H9 (cell line): ENCODE results near the gene AFMID. TPM values are rescaled to one million over a fixed set of nuclear protein-coding genes. Genes with fewer than 3 reads are reported as not detected.

ENCODE experiments used
- DNase-seq: peaks from one replicate; pipeline ENCODE4 v3.0.0-alpha.2; 2017
- H2AFZ ChIP-seq: one replicate; pipeline ENCODE4 v1.6.1; 2013; ENCODE audit warnings: mild to moderate bottlenecking, low read length, control low read depth, moderate library complexity
- H2AK5ac ChIP-seq: 2 replicates; pipeline ENCODE4 v1.6.1; 2013; ENCODE audit warnings: low read length, control low read depth, mixed read lengths; ENCODE audit not compliant: insufficient read length
- H2BK120ac ChIP-seq: one replicate; pipeline ENCODE4 v1.6.1; 2013; ENCODE audit warnings: low read depth, mild to moderate bottlenecking, low read length, control low read depth, inconsistent platforms; ENCODE audit not compliant: poor library complexity, severe bottlenecking
- H2BK12ac ChIP-seq: 2 replicates; pipeline ENCODE4 v1.6.1; 2013; ENCODE audit warnings: low read length, control low read depth, mixed read lengths, low read depth; ENCODE audit not compliant: insufficient read length
- H2BK15ac ChIP-seq: 2 replicates; pipeline ENCODE4 v1.6.1; 2013; ENCODE audit warnings: low read depth, low read length, control low read depth
- H2BK20ac ChIP-seq: one replicate; pipeline ENCODE4 v1.6.1; 2013; ENCODE audit warnings: low read depth, mild to moderate bottlenecking, low read length, control low read depth, inconsistent platforms; ENCODE audit not compliant: poor library complexity, severe bottlenecking
- H2BK5ac ChIP-seq: 2 replicates; pipeline ENCODE4 v1.6.1; 2013; ENCODE audit warnings: low read length, control low read depth, mixed read lengths; ENCODE audit not compliant: insufficient read length
- H3K14ac ChIP-seq: 2 replicates; pipeline ENCODE4 v1.6.1; 2013; ENCODE audit warnings: low read length, control low read depth; ENCODE audit not compliant: insufficient read depth
- H3K18ac ChIP-seq: 2 replicates; pipeline ENCODE4 v1.6.1; 2013; ENCODE audit warnings: low read depth, mild to moderate bottlenecking, mixed read lengths, low read length, control low read depth; ENCODE audit not compliant: insufficient read length
- H3K23ac ChIP-seq: 2 replicates; pipeline ENCODE4 v1.6.1; 2013; ENCODE audit warnings: low read length, control low read depth, mixed read lengths, low read depth; ENCODE audit not compliant: insufficient read length
- H3K23me2 ChIP-seq: 2 replicates; pipeline ENCODE4 v1.6.1; 2013; ENCODE audit warnings: low read depth, mild to moderate bottlenecking, mixed read lengths, low read length, control low read depth; ENCODE audit not compliant: insufficient read length, poor library complexity, severe bottlenecking
- H3K27ac ChIP-seq: 2 replicates; pipeline ENCODE4 v1.5.1; 2013; ENCODE audit warnings: low read length, control low read depth, mixed read lengths, low read depth; ENCODE audit not compliant: insufficient read length
- H3K27me3 ChIP-seq: 2 replicates; pipeline ENCODE4 v1.6.1; 2013; ENCODE audit warnings: low read length, control low read depth, inconsistent platforms; ENCODE audit not compliant: insufficient read depth
- H3K4ac ChIP-seq: 2 replicates; pipeline ENCODE4 v1.6.1; 2013; ENCODE audit warnings: low read depth, mild to moderate bottlenecking, control low read depth, inconsistent platforms, low read length, moderate library complexity
- H3K4me1 ChIP-seq: 2 replicates; pipeline ENCODE4 v1.6.1; 2013; ENCODE audit warnings: low read length, control low read depth, inconsistent platforms; ENCODE audit not compliant: insufficient read depth
- H3K4me2 ChIP-seq: 2 replicates; pipeline ENCODE4 v1.6.1; 2013; ENCODE audit warnings: low read length, control low read depth, mixed read lengths; ENCODE audit not compliant: insufficient read length, insufficient read depth
- H3K56ac ChIP-seq: 2 replicates; pipeline ENCODE4 v1.6.1; 2013; ENCODE audit warnings: low read depth, mild to moderate bottlenecking, mixed read lengths, low read length, control low read depth; ENCODE audit not compliant: insufficient read length
- H3K79me1 ChIP-seq: 2 replicates; pipeline ENCODE4 v1.6.1; 2013; ENCODE audit warnings: low read depth, mild to moderate bottlenecking, moderate library complexity, low read length, control low read depth, inconsistent platforms; ENCODE audit not compliant: insufficient read depth, poor library complexity, severe bottlenecking
- H3K79me2 ChIP-seq: 2 replicates; pipeline ENCODE4 v1.6.1; 2013; ENCODE audit warnings: low read length, control low read depth, inconsistent platforms; ENCODE audit not compliant: insufficient read depth
- H3K9ac ChIP-seq: 2 replicates; pipeline ENCODE4 v1.6.1; 2013; ENCODE audit warnings: low read length, control low read depth, mixed read lengths; ENCODE audit not compliant: insufficient read length; ENCODE audit errors: extremely low read depth
- H3K9me3 ChIP-seq: one replicate; pipeline ENCODE4 v1.6.1; 2013; ENCODE audit warnings: low read depth, low read length, inconsistent platforms; ENCODE audit not compliant: control insufficient read depth
- H3T11ph ChIP-seq: one replicate; pipeline ENCODE4 v1.6.1; 2013; ENCODE audit warnings: mild to moderate bottlenecking, low read length, control low read depth, inconsistent platforms
- H4K20me1 ChIP-seq: one replicate; pipeline ENCODE4 v1.6.1; 2013; ENCODE audit not compliant: control insufficient read depth, insufficient read length, insufficient read depth
- H4K5ac ChIP-seq: 2 replicates; pipeline ENCODE4 v1.6.1; 2013; ENCODE audit warnings: low read depth, mild to moderate bottlenecking, mixed read lengths, low read length, control low read depth; ENCODE audit not compliant: insufficient read length
- H4K8ac ChIP-seq: replicated peaks from 2 replicates; pipeline ENCODE4 v1.6.1; 2013; ENCODE audit warnings: low read length, control low read depth, mixed read lengths, low read depth; ENCODE audit not compliant: insufficient read length
- H4K91ac ChIP-seq: 2 replicates; pipeline ENCODE4 v1.6.1; 2013; ENCODE audit warnings: low read depth, mild to moderate bottlenecking, moderate library complexity, mixed read lengths, low read length, control low read depth; ENCODE audit not compliant: insufficient read length
- H3K27ac Mint-ChIP-seq, 3 experiments: 2 replicates in 2 of 3; 3 replicates in 1 of 3; pipeline ENCODE4 v1.8.0; 2020 to 2021; ENCODE audit warnings: mixed read lengths in 3 of 3, mild to moderate bottlenecking in 1 of 3, moderate library complexity in 1 of 3
- H3K27me3 Mint-ChIP-seq: 2 replicates; pipeline ENCODE4 v1.8.0; 2021; ENCODE audit warnings: low read depth, mild to moderate bottlenecking, moderate library complexity, mixed read lengths
- H3K36me3 Mint-ChIP-seq, 3 experiments: 2 replicates in 2 of 3; 3 replicates in 1 of 3; pipeline ENCODE4 v1.8.0; 2020 to 2021; ENCODE audit warnings: low read depth in 3 of 3, mixed read lengths in 3 of 3; ENCODE audit not compliant: insufficient read depth in 1 of 3
- H3K4me1 Mint-ChIP-seq, 2 experiments: 2 replicates each; pipeline ENCODE4 v1.8.0; 2020; ENCODE audit warnings: mixed read lengths in 2 of 2
- H3K4me3 Mint-ChIP-seq, 2 experiments: 2 replicates in 1 of 2; 3 replicates in 1 of 2; pipeline ENCODE4 v1.8.0; 2020 to 2021; ENCODE audit warnings: mild to moderate bottlenecking in 2 of 2, mixed read lengths in 2 of 2, moderate library complexity in 1 of 2
- H3K9me3 Mint-ChIP-seq, 2 experiments: 2 replicates in 1 of 2; 3 replicates in 1 of 2; pipeline ENCODE4 v1.8.0; 2020; ENCODE audit warnings: mild to moderate bottlenecking in 2 of 2, mixed read lengths in 2 of 2, moderate library complexity in 1 of 2
- CTCF ChIP-seq: fragments of 200-600 bp; sonication (generic); conservative IDR thresholded peaks from 3 replicates; pipeline ENCODE4 v1.8.0; 2021; ENCODE audit warnings: antibody characterized with exemption, mild to moderate bottlenecking
- WGBS: extraction: QIAGEN DNeasy Blood & Tissue Kit; methylation state at CpG from one replicate; pipeline ENCODE4 v1.1.7; 2013; ENCODE audit warnings: missing lambda C conversion rate, low lambda C conversion rate, mixed read lengths; ENCODE audit not compliant: insufficient read length; ENCODE audit errors: extremely low coverage; 5-methylcytosine and 5-hydroxymethylcytosine counted together
- total RNA-seq: library from RNA; stranded (reverse); gene quantifications from 2 replicates; pipeline ENCODE4 v1.2.1, GENCODE V29; 2021

AFMID gene
- total RNA-seq, 1 experiment from 2014 or later = 64.1 TPM

DNA sequence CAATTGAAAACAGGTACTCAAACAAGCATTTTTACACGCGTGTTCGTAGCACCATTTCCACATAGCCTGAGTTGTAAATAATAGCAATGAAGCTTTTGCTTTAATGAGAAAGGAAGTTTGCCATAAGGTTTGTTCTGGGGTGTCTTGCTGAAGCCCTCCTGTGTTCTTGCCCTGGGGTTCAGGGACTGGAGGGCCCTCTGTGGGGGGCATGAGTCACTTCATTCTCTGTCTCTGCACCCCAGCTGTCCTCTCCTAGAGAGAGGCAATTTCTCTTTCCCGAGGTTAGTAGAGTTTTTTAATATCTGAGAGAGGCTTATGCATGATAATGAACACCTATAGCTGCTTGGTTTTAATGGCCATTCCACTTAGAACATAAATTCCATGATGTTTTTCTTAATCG is 9.6 kb downstream of the AFMID start:
- no peak overlapping the region for H2AFZ ChIP-seq
- H3K27me3 ChIP-seq = no peaks in the 10 kb centered on the region
- no peak overlapping the region for H2BK120ac ChIP-seq
- Mint-ChIP-seq H3K4me1 (peaks cover 24 to 25% of the 10 kb centered on the region in 2 experiments), H3K36me3 (peaks cover 25 to 66% (median 63%) of the 10 kb centered on the region in 3 experiments; a peak in 6 of 7 replicates), H3K27me3 (no peaks in the 10 kb centered on the region), H3K27ac (peak overlapping the region in 1 of 3 experiments; percentile 76; a peak in 4 of 7 replicates), H3K9me3 (no peaks in the 10 kb centered on the region), H3K4me3 (peak overlapping the region in 1 of 2 experiments; percentile 9; a peak in 1 of 5 replicates)
- no peak overlapping the region for H3K4ac ChIP-seq
- no peak overlapping the region for H4K91ac ChIP-seq
- no peak for TF ChIP-seq CTCF
- no peak overlapping the region for H2BK15ac ChIP-seq
- no peaks in the 10 kb centered on the region for H4K20me1 ChIP-seq
- no peak overlapping the region for H3K9ac ChIP-seq
- no peak overlapping the region for H4K8ac ChIP-seq
- no peak overlapping the region for H3K27ac ChIP-seq
- H3K79me2 ChIP-seq = no peaks in the 10 kb centered on the region; the same call in 1 of the 2 replicates
- no peaks in the 10 kb centered on the region for H3K9me3 ChIP-seq
- no peak overlapping the region for H3K56ac ChIP-seq
- no peak overlapping the region for H3K14ac ChIP-seq
- WGBS = no CpG with 5 or more reads among the region's 5 CpGs
- H3K79me1 ChIP-seq = no peaks in the 10 kb centered on the region
- H3K4me1 ChIP-seq = peaks cover 10% of the 10 kb centered on the region; the same call in 1 of the 2 replicates
- DNase-seq = no peak
- H3K23me2 ChIP-seq = no peaks in the 10 kb centered on the region
- H2BK20ac ChIP-seq = no peak overlapping the region
- H3K18ac ChIP-seq = no peak overlapping the region
- H2AK5ac ChIP-seq = no peak overlapping the region
- no peak overlapping the region for H2BK12ac ChIP-seq
- H3K23ac ChIP-seq = no peak overlapping the region
- H2BK5ac ChIP-seq = no peak overlapping the region
- H4K5ac ChIP-seq = no peak overlapping the region
- H3T11ph ChIP-seq = no peak overlapping the region
- no peak overlapping the region for H3K4me2 ChIP-seq
